GM23248 (cell line): ENCODE measurements around the gene CASK. TPM values are rescaled to one million over a fixed set of nuclear protein-coding genes. Genes with fewer than 3 reads are reported as not detected.

Experiments
- DNase-seq: peaks from one replicate; pipeline ENCODE4 v3.0.0-alpha.2; 2015
- H2AFZ ChIP-seq: fragments of 200-600 bp; sonication (generic); 2 replicates; pipeline ENCODE4 v1.6.1; 2016; ENCODE audit warnings: antibody characterized with exemption
- H3F3A ChIP-seq: fragments of 200-600 bp; sonication (generic); 2 replicates; pipeline ENCODE4 v1.6.1; 2016; ENCODE audit warnings: mild to moderate bottlenecking, antibody characterized with exemption, mixed run types; ENCODE audit not compliant: insufficient read depth
- H3K27ac ChIP-seq: fragments of 200-600 bp; sonication (generic); 2 replicates; pipeline ENCODE4 v1.5.1; 2016; ENCODE audit warnings: mild to moderate bottlenecking
- H3K27me3 ChIP-seq: fragments of 200-600 bp; sonication (generic); replicated peaks from 2 replicates; pipeline ENCODE4 v1.6.1; 2016; ENCODE audit warnings: mild to moderate bottlenecking; ENCODE audit not compliant: insufficient read depth
- H3K36me3 ChIP-seq: fragments of 200-600 bp; sonication (generic); 2 replicates; pipeline ENCODE4 v1.6.1; 2016; ENCODE audit warnings: low read depth, mild to moderate bottlenecking
- H3K4me1 ChIP-seq: fragments of 200-600 bp; sonication (generic); 2 replicates; pipeline ENCODE4 v1.6.1; 2016; ENCODE audit warnings: mild to moderate bottlenecking; ENCODE audit not compliant: insufficient read depth
- H3K4me2 ChIP-seq: fragments of 200-600 bp; sonication (generic); one replicate; pipeline ENCODE4 v1.6.1; 2016; ENCODE audit warnings: mild to moderate bottlenecking; ENCODE audit not compliant: unreplicated experiment
- H3K4me3 ChIP-seq: fragments of 200-600 bp; sonication (generic); 2 replicates; pipeline ENCODE4 v1.5.1; 2016; ENCODE audit warnings: mild to moderate bottlenecking
- H3K79me2 ChIP-seq: fragments of 200-600 bp; sonication (generic); 2 replicates; pipeline ENCODE4 v1.6.1; 2016; ENCODE audit warnings: mild to moderate bottlenecking; ENCODE audit not compliant: insufficient read depth
- H3K9ac ChIP-seq: fragments of 200-600 bp; sonication (generic); 2 replicates; pipeline ENCODE4 v1.6.1; 2016; ENCODE audit warnings: mild to moderate bottlenecking
- H3K9me2 ChIP-seq: fragments of 200-600 bp; sonication (generic); 2 replicates; pipeline ENCODE4 v1.6.1; 2016; ENCODE audit warnings: mixed run types, mild to moderate bottlenecking, moderate library complexity; ENCODE audit not compliant: insufficient read depth
- H3K9me3 ChIP-seq: fragments of 200-600 bp; sonication (generic); one replicate; pipeline ENCODE4 v1.6.1; 2017; ENCODE audit warnings: low read depth
- H4K20me1 ChIP-seq: fragments of 200-600 bp; sonication (generic); 2 replicates; pipeline ENCODE4 v1.6.0; 2016; ENCODE audit not compliant: insufficient read depth
- EZH2 ChIP-seq: fragments of 200-600 bp; sonication (generic); IDR thresholded peaks from 2 replicates; pipeline ENCODE4 v1.6.1; 2018; ENCODE audit warnings: antibody characterized with exemption, mild to moderate bottlenecking; ENCODE audit not compliant: insufficient read depth, poor library complexity, severe bottlenecking
- EZH2phosphoT487 ChIP-seq: fragments of 200-600 bp; sonication (generic); IDR thresholded peaks from 2 replicates; pipeline ENCODE4 v1.6.1; 2018; ENCODE audit warnings: antibody characterized with exemption, moderate library complexity, mild to moderate bottlenecking, low read depth; ENCODE audit not compliant: insufficient read depth
- WGBS, 2 experiments: methylation state at CpG; one replicate each; pipeline ENCODE4 v1.1.6; 2015 to 2017; ENCODE audit warnings: low lambda C conversion rate in 2 of 2, low coverage in 1 of 2; ENCODE audit errors: missing lambda C conversion rate in 2 of 2; 5-methylcytosine and 5-hydroxymethylcytosine counted together
- in situ Hi-C: fragments of 300-500 bp; cut with MboI; formaldehyde crosslinking; loops from 2 replicates; pipeline ENCODE4 v1.15.0; 2020
- polyA plus RNA-seq: library from polyadenylated mRNA; unstranded; fragments of >200 nt; fragmentation: Nextera tagmentation; extraction: Ambion mirVana; gene quantifications from 2 replicates; pipeline ENCODE4 v1.2.1, GENCODE V29; 2016
- total RNA-seq: library from RNA; depleted of rRNA; stranded (reverse); fragments of >200 nt; shearing (Covaris generic); gene quantifications from 2 replicates; pipeline ENCODE4 v1.2.3, GENCODE V29; 2014

CASK gene
- total and polyA plus RNA-seq, 2 experiments from 2014 or later = 2.5 to 29.2 TPM

GRCh38 chrX:41480508-41481260, 442.7 kb downstream of the CASK start:
- no peak overlapping the region for H3K27ac ChIP-seq
- H3K9ac ChIP-seq = no peak overlapping the region
- H3K4me2 ChIP-seq = no peak overlapping the region
- H3K79me2 ChIP-seq = no peaks in the 10 kb centered on the region
- no peak overlapping the region for H3K4me3 ChIP-seq
- TF ChIP-seq EZH2phosphoT487 (no peak), EZH2 (no peak)
- no peaks in the 10 kb centered on the region for H3K4me1 ChIP-seq
- H4K20me1 ChIP-seq = no peaks in the 10 kb centered on the region
- H3K36me3 ChIP-seq = no peaks in the 10 kb centered on the region
- no peaks in the 10 kb centered on the region for H3K9me3 ChIP-seq
- DNase-seq = no peak
- no peaks in the 10 kb centered on the region for H3K27me3 ChIP-seq
- H3K9me2 ChIP-seq = no peaks in the 10 kb centered on the region
- no peaks in the 10 kb centered on the region for H3F3A ChIP-seq
- 88 to 89% methylated on average over 10 to 13 of the region's 13 CpGs for WGBS, 2 experiments
- no peak overlapping the region for H2AFZ ChIP-seq
- in situ Hi-C loops = no loop called here

GRCh38 chrX:41478381-41478911, 444.9 kb downstream of the CASK start:
- no peaks in the 10 kb centered on the region for H3F3A ChIP-seq
- no peaks in the 10 kb centered on the region for H3K4me1 ChIP-seq
- H3K9me3 ChIP-seq = no peaks in the 10 kb centered on the region
- H3K36me3 ChIP-seq = no peaks in the 10 kb centered on the region
- no peak overlapping the region for H2AFZ ChIP-seq
- no peaks in the 10 kb centered on the region for H4K20me1 ChIP-seq
- no peaks in the 10 kb centered on the region for H3K9me2 ChIP-seq
- H3K4me3 ChIP-seq = no peak overlapping the region
- WGBS, 2 experiments = 11 to 13% methylated on average over 6 of the region's 6 CpGs
- H3K4me2 ChIP-seq = no peak overlapping the region
- H3K27me3 ChIP-seq = no peaks in the 10 kb centered on the region
- no peak overlapping the region for H3K9ac ChIP-seq
- in situ Hi-C loops = no loop called here
- no peak overlapping the region for H3K27ac ChIP-seq
- DNase-seq = peak; percentile 12
- no peak for TF ChIP-seq EZH2phosphoT487
- no peak for TF ChIP-seq EZH2
- H3K79me2 ChIP-seq = no peaks in the 10 kb centered on the region

- no peaks in the 10 kb centered on the region for H3K9me3 ChIP-seq
- H3K4me1 ChIP-seq = no peaks in the 10 kb centered on the region
- H4K20me1 ChIP-seq = no peaks in the 10 kb centered on the region
- no peak overlapping the region for H3K27ac ChIP-seq
- H2AFZ ChIP-seq = no peak overlapping the region
- TF ChIP-seq EZH2 (no peak), EZH2phosphoT487 (no peak)
- 73 to 80% methylated on average over 9 to 12 of the region's 12 CpGs for WGBS, 2 experiments
- H3K79me2 ChIP-seq = no peaks in the 10 kb centered on the region
- H3K4me3 ChIP-seq = no peak overlapping the region
- in situ Hi-C loops = no loop called here
- H3K4me2 ChIP-seq = no peak overlapping the region
- no peaks in the 10 kb centered on the region for H3K9me2 ChIP-seq
- no peaks in the 10 kb centered on the region for H3F3A ChIP-seq
- no peak for DNase-seq
- H3K27me3 ChIP-seq = no peaks in the 10 kb centered on the region
- H3K9ac ChIP-seq = no peak overlapping the region
- H3K36me3 ChIP-seq = no peaks in the 10 kb centered on the region
These were observed 447.6 kb downstream of the CASK start for GRCh38 chrX:41475591-41476241.

DNA sequence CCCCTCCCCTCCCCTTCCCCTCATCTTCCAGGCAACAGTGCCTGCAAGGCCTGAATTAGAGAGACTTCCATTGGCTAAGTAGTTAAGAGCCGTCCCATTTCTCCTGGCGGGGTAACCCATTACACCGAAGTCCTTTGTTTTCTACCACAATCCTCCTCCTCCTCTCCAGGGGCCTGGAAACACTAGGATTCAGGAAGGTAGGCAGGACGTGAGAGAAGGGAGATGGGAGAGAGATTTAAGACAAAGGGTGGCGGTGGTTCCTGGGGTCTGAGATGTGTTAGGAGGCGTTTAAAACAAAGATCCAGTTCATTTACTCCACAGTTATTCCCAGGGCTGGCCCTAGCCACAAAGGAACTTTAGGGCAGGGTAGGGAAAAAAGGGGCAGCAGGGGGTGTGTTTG, 448.2 kb downstream of the CASK start:
- Histone ChIP-seq H3K36me3 (no peaks in the 10 kb centered on the region), H3K9me2 (no peaks in the 10 kb centered on the region), H4K20me1 (no peaks in the 10 kb centered on the region), H3K9ac (no peak overlapping the region), H3K79me2 (no peaks in the 10 kb centered on the region), H3K4me2 (no peak overlapping the region), H3K27me3 (no peaks in the 10 kb centered on the region), H3K4me3 (no peak overlapping the region), H3K4me1 (no peaks in the 10 kb centered on the region), H3K27ac (no peak overlapping the region), H3K9me3 (no peaks in the 10 kb centered on the region), H2AFZ (no peak overlapping the region), H3F3A (no peaks in the 10 kb centered on the region)
- no peak for DNase-seq
- TF ChIP-seq EZH2 (no peak), EZH2phosphoT487 (no peak)
- in situ Hi-C loops = no loop called here
- WGBS, 2 experiments = 91 to 95% methylated on average over 5 to 6 of the region's 6 CpGs
